Hepatic stellate cell (primary cell): ENCODE measurements around the gene SNX8.

Experiments
- DNase-seq: peaks from one replicate; pipeline ENCODE4 v3.0.0; 2011; ENCODE audit warnings: low spot score

SNX8 gene

GRCh38 chr7:2202361-2202761, 111.9 kb downstream of the SNX8 start:
- no peak for DNase-seq
